Hepatocyte (in vitro differentiated cells): ENCODE measurements around the gene ROBO1.

Experiments
- CTCF ChIP-seq: fragments of 200-600 bp; sonication (generic); IDR thresholded peaks from 2 replicates; pipeline ENCODE4 v1.5.1; 2016; ENCODE audit warnings: antibody characterized with exemption, mild to moderate bottlenecking; ENCODE audit not compliant: poor library complexity
- EZH2phosphoT487 ChIP-seq: fragments of 200-600 bp; sonication (generic); IDR thresholded peaks from one replicate; pipeline ENCODE4 v1.6.1; 2018; ENCODE audit warnings: antibody characterized with exemption, mild to moderate bottlenecking, low read depth, moderate library complexity; ENCODE audit not compliant: unreplicated experiment, severe bottlenecking

GRCh38 chr3:78712270-78712669 lies 1055.5 kb downstream of the ROBO1 start:
- TF ChIP-seq CTCF (no peak), EZH2phosphoT487 (no peak)
